22Rv1 (cell line): ENCODE measurements around the gene MTFR1L.

Source experiments
- CTCF ChIP-seq: fragments of 450-650 bp; IDR thresholded peaks from 2 replicates; pipeline ENCODE4 v1.5.1; 2017; ENCODE audit warnings: mild to moderate bottlenecking
- ZFX ChIP-seq: fragments of 450-650 bp; IDR thresholded peaks from 2 replicates; pipeline ENCODE4 v1.6.1; 2017; ENCODE audit warnings: antibody characterized with exemption, borderline replicate concordance

GRCh38 chr1:25821630-25822091, 1.9 kb downstream of the MTFR1L start:
- TF ChIP-seq CTCF: no peak
- no peak for TF ChIP-seq ZFX
